HepG2 (cell line): ENCODE data around the gene PAIP2. TPM values are rescaled to one million over a fixed set of nuclear protein-coding genes. Genes with fewer than 3 reads are reported as not detected.

ENCODE experiments used
- ATAC-seq: fragments of 200-7000 bp; cut with Tn5 transposase; 3 replicates; pipeline ENCODE4 v1.9.1; 2020; ENCODE audit warnings: mild to moderate bottlenecking, moderate library complexity
- BruUV-seq: library from RNA; stranded (reverse); fragments of 400-500 nt; replicated peaks from 2 replicates; lab custom pipeline; 2021; lab: Mats Ljungman, UMichigan
- CTCF ChIA-PET: fragments of 300-600 bp; formaldehyde crosslinking; extraction: SDS; loops from one replicate; lab custom pipeline; 2021; ENCODE audit warnings: low total read pairs, inconsistent platforms, low intra/inter-chr PET ratio; lab: Yijun Ruan, JAX
- POLR2A ChIA-PET: fragments of 350-600 bp; sonication (Branson Sonifier 250); formaldehyde crosslinking; loops from one replicate; lab custom pipeline; 2020; ENCODE audit warnings: antibody characterized with exemption, inconsistent platforms; lab: Yijun Ruan, JAX
- DNase-seq: peaks from one replicate; pipeline ENCODE4 v3.0.0-alpha.2; 2015; ENCODE audit warnings: low spot score
- FAIRE-seq: peaks from 3 replicates; lab custom pipeline; 2011; peaks lifted over from hg19 to GRCh38; lab: Jason Lieb, UNC
- H2AFZ ChIP-seq: one replicate; pipeline ENCODE4 v1.6.1; 2011; ENCODE audit warnings: low read length, inconsistent platforms
- H3K27ac ChIP-seq: fragments of 300-600 bp; 3 replicates; pipeline ENCODE4 v1.8.0; 2011; ENCODE audit warnings: mixed run types, mild to moderate bottlenecking, mixed read lengths, low read length, inconsistent platforms; ENCODE audit not compliant: insufficient read depth; ENCODE audit errors: extremely low read length
- H3K27me3 ChIP-seq, 2 experiments: fragments of 200-600 bp in 1 of 2; 2 replicates in 1 of 2; 3 replicates in 1 of 2; pipeline versions ENCODE4 v1.6.0 to v1.8.0; 2011; ENCODE audit warnings: low read length in 2 of 2, mild to moderate bottlenecking in 2 of 2, moderate library complexity in 2 of 2, inconsistent platforms in 1 of 2; ENCODE audit not compliant: insufficient read depth in 2 of 2, control insufficient read depth in 1 of 2
- H3K36me3 ChIP-seq, 2 experiments: fragments of 200-600 bp in 1 of 2; replicated peaks in 1 of 2; 2 replicates in 1 of 2; 3 replicates in 1 of 2; pipeline versions ENCODE4 v1.5.1 to v1.8.0; 2011; ENCODE audit warnings: low read length in 2 of 2, inconsistent platforms in 1 of 2; ENCODE audit not compliant: insufficient read depth in 2 of 2, control insufficient read depth in 1 of 2
- H3K4me1 ChIP-seq: 2 replicates; pipeline ENCODE4 v1.5.1; 2012; ENCODE audit warnings: low read length, inconsistent platforms; ENCODE audit not compliant: insufficient read depth
- H3K4me2 ChIP-seq: 2 replicates; pipeline ENCODE4 v1.6.0; 2011; ENCODE audit warnings: low read depth, low read length, inconsistent platforms
- H3K4me3 ChIP-seq, 3 experiments: fragments of 200-600 bp in 1 of 3; sonication (generic), shearing (Covaris generic) in 1 of 3; replicated peaks in 1 of 3; 2 replicates each; pipeline ENCODE4 v1.5.1; 2011 to 2016; ENCODE audit warnings: low read length in 3 of 3, inconsistent platforms in 2 of 3, low read depth in 2 of 3, mild to moderate bottlenecking in 2 of 3, control low read depth in 1 of 3, mixed read lengths in 1 of 3; ENCODE audit not compliant: insufficient read depth in 1 of 3
- H3K79me2 ChIP-seq: one replicate; pipeline ENCODE4 v1.6.1; 2011; ENCODE audit warnings: low read length, inconsistent platforms; ENCODE audit not compliant: insufficient read depth
- H3K9ac ChIP-seq: 2 replicates; pipeline ENCODE4 v1.6.0; 2011; ENCODE audit warnings: mild to moderate bottlenecking, low read depth, low read length, inconsistent platforms; ENCODE audit not compliant: insufficient read depth
- H3K9me3 ChIP-seq: 2 replicates; pipeline ENCODE4 v1.5.1; 2012; ENCODE audit warnings: mild to moderate bottlenecking, low read length
- H4K20me1 ChIP-seq: 2 replicates; pipeline ENCODE4 v1.6.0; 2011; ENCODE audit warnings: inconsistent platforms, mild to moderate bottlenecking, low read length, moderate library complexity; ENCODE audit not compliant: insufficient read depth
- AHR ChIP-seq: IDR thresholded peaks from 2 replicates; pipeline ENCODE4 v1.6.1; 2018; ENCODE audit warnings: missing genetic modification reagents, missing compliant biosample characterization
- CEBPG ChIP-seq: IDR thresholded peaks from 2 replicates; pipeline ENCODE4 v1.6.1; 2016
- CREB1 ChIP-seq, 2 experiments: fragments of 450-650 bp in 1 of 2; IDR thresholded peaks; 2 replicates each; pipeline ENCODE4 v1.6.1; 2016 to 2017; ENCODE audit warnings: control low read depth in 1 of 2, mild to moderate bottlenecking in 1 of 2, missing compliant biosample characterization in 1 of 2, missing genetic modification characterization in 1 of 2
- GATA4 ChIP-seq: sonication (generic); IDR thresholded peaks from 2 replicates; pipeline ENCODE4 v1.6.1; 2016; ENCODE audit warnings: antibody characterized with exemption, low read depth, borderline replicate concordance
- KMT2B ChIP-seq: IDR thresholded peaks from 2 replicates; pipeline ENCODE4 v1.6.1; 2016; ENCODE audit warnings: missing genetic modification reagents, missing compliant biosample characterization
- PITX1 ChIP-seq: sonication (generic); formaldehyde crosslinking; IDR thresholded peaks from 2 replicates; pipeline ENCODE4 v1.5.1; 2020; ENCODE audit warnings: mild to moderate bottlenecking, missing genetic modification reagents
- RELA ChIP-seq: sonication (generic); formaldehyde crosslinking; IDR thresholded peaks from 2 replicates; pipeline ENCODE4 v1.4.0; 2020; ENCODE audit warnings: missing genetic modification reagents
- REXO4 ChIP-seq: sonication (generic); formaldehyde crosslinking; IDR thresholded peaks from 2 replicates; pipeline ENCODE4 v1.8.0; 2022; ENCODE audit warnings: missing genetic modification reagents, mild to moderate bottlenecking, borderline replicate concordance
- U2AF1 ChIP-seq: fragments of 200-400 bp; formaldehyde crosslinking; optimal IDR thresholded peaks from 2 replicates; pipeline ENCODE3; 2017; ENCODE audit warnings: mild to moderate bottlenecking, low read depth, low read length
- ZBTB3 ChIP-seq: sonication (generic); formaldehyde crosslinking; IDR thresholded peaks from 2 replicates; pipeline ENCODE4 v1.4.0; 2020; ENCODE audit warnings: low read depth, mild to moderate bottlenecking, moderate library complexity, missing genetic modification reagents, borderline replicate concordance
- ZC3H4 ChIP-seq: sonication (generic); formaldehyde crosslinking; IDR thresholded peaks from 2 replicates; pipeline ENCODE4 v1.4.0; 2020; ENCODE audit warnings: missing genetic modification reagents, borderline replicate concordance
- ZFP36 ChIP-seq: fragments of 150-350 bp; IDR thresholded peaks from 2 replicates; pipeline ENCODE4 v1.6.1; 2018; ENCODE audit warnings: borderline replicate concordance, low read length, low read depth; ENCODE audit not compliant: partially characterized antibody
- ZFP36L1 ChIP-seq: sonication (generic); formaldehyde crosslinking; IDR thresholded peaks from 2 replicates; pipeline ENCODE4 v1.8.0; 2022; ENCODE audit warnings: mild to moderate bottlenecking, missing genetic modification reagents, moderate library complexity
- ZIK1 ChIP-seq: sonication (generic); formaldehyde crosslinking; IDR thresholded peaks from 2 replicates; pipeline ENCODE4 v1.5.0; 2020; ENCODE audit warnings: mild to moderate bottlenecking, low read depth, missing genetic modification reagents, borderline replicate concordance
- ZNF335 ChIP-seq: sonication (generic); formaldehyde crosslinking; IDR thresholded peaks from 2 replicates; pipeline ENCODE4 v1.4.0; 2020; ENCODE audit warnings: missing genetic modification reagents
- ZNF652 ChIP-seq: IDR thresholded peaks from 2 replicates; pipeline ENCODE4 v1.6.1; 2016; ENCODE audit warnings: low read depth, borderline replicate concordance
- ZNF720 ChIP-seq: sonication (generic); formaldehyde crosslinking; IDR thresholded peaks from 2 replicates; pipeline ENCODE4 v1.4.0; 2020; ENCODE audit warnings: missing genetic modification reagents
- WGBS: methylation state at CpG from one replicate; pipeline ENCODE4 v1.1.6; 2017; ENCODE audit warnings: low lambda C conversion rate; 5-methylcytosine and 5-hydroxymethylcytosine counted together
- in situ Hi-C: cut with HindIII; loops from 2 replicates; pipeline ENCODE4 v1.10.0; 2017; ENCODE audit warnings: low pct_unique_long_range_greater_than_20kb; ENCODE audit not compliant: extremely low pct_ligation_motif_present
- intact Hi-C: fragments of 100-400 bp; cut with micrococcal nuclease; formaldehyde crosslinking; loops from one replicate; pipeline ENCODE4 v1.10.0; 2022; ENCODE audit not compliant: unreplicated experiment
- polyA plus RNA-seq, 8 experiments: library from polyadenylated mRNA; depleted of rRNA in 3 of 8; stranded (reverse) in 7 of 8; unstranded in 1 of 8; fragments of >200 nt; fragmentation: Illumina TruSeq in 4 of 8; extraction: Trizol in 4 of 8; gene quantifications; 2 replicates each; pipeline versions ENCODE4 v1.2.1 to v1.2.3, GENCODE V29; 2011 to 2016; ENCODE audit warnings: low read depth in 4 of 8, missing spikeins in 1 of 8, mixed read lengths in 1 of 8; ENCODE audit not compliant: insufficient read depth in 1 of 8
- total RNA-seq, 5 experiments: library from RNA; depleted of rRNA; stranded (reverse); fragments of >200 nt; fragmentation: Illumina TruSeq; extraction: Trizol; gene quantifications; 2 replicates each; pipeline ENCODE4 v1.2.3, GENCODE V29; 2016; ENCODE audit warnings: low read depth in 1 of 5
- TF ChIP-seq, protein P1 (sequence below): IDR thresholded peaks from 2 replicates; pipeline ENCODE4 v1.6.1; 2016; ENCODE audit warnings: low read depth, borderline replicate concordance
- TF ChIP-seq, protein P2 (sequence below): sonication (generic); formaldehyde crosslinking; IDR thresholded peaks from 2 replicates; pipeline ENCODE4 v1.4.0; 2020; ENCODE audit warnings: mild to moderate bottlenecking, low read depth, missing genetic modification reagents
- TF ChIP-seq, protein P3 (sequence below): sonication (generic); formaldehyde crosslinking; IDR thresholded peaks from 2 replicates; pipeline ENCODE4 v1.4.0; 2020; ENCODE audit warnings: mild to moderate bottlenecking, missing genetic modification reagents, borderline replicate concordance

Gene PAIP2
- total and polyA plus RNA-seq, 2 of the 13 experiments (the other 11 are each of a cell fraction or from before 2014, with no cell fraction given), result 61.5 to 76.3 TPM

DNA sequence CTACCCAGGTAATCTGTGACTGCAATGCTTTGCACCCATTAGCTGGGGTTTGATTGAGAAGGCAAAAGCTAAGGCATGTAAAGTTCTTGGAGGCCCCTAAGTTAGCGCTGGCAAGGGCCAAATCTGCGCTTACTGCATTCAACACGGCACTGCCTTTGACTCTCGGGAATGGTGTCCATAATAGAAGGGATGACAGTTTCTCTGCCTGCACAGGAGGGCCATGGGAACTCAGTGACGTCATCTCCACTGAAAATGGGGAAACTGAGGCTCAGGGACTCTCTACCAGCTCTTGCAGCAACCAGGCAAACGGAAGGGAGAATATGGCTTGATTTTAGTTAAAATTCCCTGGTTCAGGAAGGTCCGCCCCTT lies 61.7 kb downstream of the PAIP2 start (continued):
- TF ChIP-seq GATA4, result no peak
- TF ChIP-seq, protein P1, sequence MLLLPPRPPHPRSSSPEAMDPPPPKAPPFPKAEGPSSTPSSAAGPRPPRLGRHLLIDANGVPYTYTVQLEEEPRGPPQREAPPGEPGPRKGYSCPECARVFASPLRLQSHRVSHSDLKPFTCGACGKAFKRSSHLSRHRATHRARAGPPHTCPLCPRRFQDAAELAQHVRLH (CRISPR knock-in tag), result 0 out of 2 replicates have a peak, but pooled peaks have one; percentile 6
- TF ChIP-seq ZBTB3 (CRISPR knock-in tag), result no peak
- TF ChIP-seq ZNF652 (CRISPR knock-in tag), result no peak
- TF ChIP-seq, protein P2, sequence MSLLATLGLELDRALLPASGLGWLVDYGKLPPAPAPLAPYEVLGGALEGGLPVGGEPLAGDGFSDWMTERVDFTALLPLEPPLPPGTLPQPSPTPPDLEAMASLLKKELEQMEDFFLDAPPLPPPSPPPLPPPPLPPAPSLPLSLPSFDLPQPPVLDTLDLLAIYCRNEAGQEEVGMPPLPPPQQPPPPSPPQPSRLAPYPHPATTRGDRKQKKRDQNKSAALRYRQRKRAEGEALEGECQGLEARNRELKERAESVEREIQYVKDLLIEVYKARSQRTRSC, result no peak
- TF ChIP-seq ZNF335 (CRISPR knock-in tag), result no peak
- peak; percentile 97 for TF ChIP-seq CREB1 (IDR thresholded peaks at IDR 0.05)
- no peak for TF ChIP-seq CREB1 (CRISPR knock-in tag; IDR thresholded peaks at IDR 0.05)

DNA sequence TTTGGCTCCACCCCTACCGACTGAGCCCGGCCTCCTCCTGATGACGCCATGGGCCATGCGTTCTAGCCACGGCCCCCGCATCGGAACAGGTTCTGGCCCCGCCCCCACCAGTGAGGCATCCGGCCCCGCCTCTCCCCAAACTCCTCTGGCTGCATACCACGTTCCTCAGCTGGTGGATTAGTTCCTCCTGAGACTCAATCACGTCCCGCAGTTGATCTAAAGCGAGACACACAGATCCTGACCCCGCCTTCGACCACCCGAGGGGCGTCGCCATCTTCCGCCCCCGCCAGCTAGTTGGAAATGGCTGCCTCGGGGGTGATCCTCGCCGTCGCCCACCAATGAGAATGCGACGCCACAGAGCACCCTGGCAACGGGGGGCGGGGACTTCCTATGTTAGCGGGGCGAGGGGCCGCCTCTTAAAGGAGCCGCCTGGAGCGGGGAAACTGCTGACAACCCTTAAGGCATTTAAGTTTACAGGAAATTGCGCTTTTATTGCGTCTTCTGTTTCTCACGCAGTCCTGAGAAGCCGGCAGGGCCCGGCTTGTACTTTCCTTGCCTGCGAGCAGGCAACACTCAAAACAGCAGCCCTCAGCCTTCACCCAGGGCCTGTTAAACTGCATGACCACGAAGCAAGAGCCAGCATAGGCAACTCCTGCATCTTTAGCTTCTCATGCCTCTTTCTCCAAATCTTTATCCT lies 62.3 kb downstream of the PAIP2 start, which contains the start of gene SPATA24:
SPATA24 (minus strand) TSS at position 303 of the 697 bp plus-strand sequence; CDS start at position 274, 29 bp downstream.
- Histone ChIP-seq H3K79me2 (peaks cover 2% of the 10 kb centered on the region), H2AFZ (peak within 1 kb of the TSS; percentile 34), H3K27ac (peak within 1 kb of the TSS; percentile 78), H3K4me1 (peaks cover 52% of the 10 kb centered on the region), H3K27me3 (no peaks in the 10 kb centered on the region), H3K36me3 (no peaks in the 10 kb centered on the region; a peak in 2 of 5 replicates), H3K4me3 (peak within 1 kb of the TSS; percentile 59 to 77 (median 60)), H3K4me2 (peak within 1 kb of the TSS; percentile 99), H3K9ac (peak within 1 kb of the TSS; percentile 76), H4K20me1 (no peaks in the 10 kb centered on the region; the same call in 1 of the 2 replicates), H3K9me3 (no peaks in the 10 kb centered on the region)
- under 1% methylated on average over 27 of the region's 41 CpGs for WGBS
- DNase-seq (peak; percentile 89), FAIRE-seq (peak; percentile 72), ATAC-seq (peak; percentile 94)
- CTCF ChIA-PET, result no interaction called here
- POLR2A ChIA-PET, result interaction anchor here (0.7 to 1.4 kb wide), 8 partner anchors 9 to 99 kb away, joined by 3 to 8 read pairs (median 4); partner anchors contain the start of genes DNAJC18, PROB1 and SLC23A1
- in situ Hi-C loops, result no loop called here
- BruUV-seq, result no TSS peak
- intact Hi-C loops, result loop anchor here (2.0 kb wide), 1 partner anchor 19 kb away; no protein-coding TSS in a partner anchor
- TF ChIP-seq REXO4, result no peak
- 0 out of 2 replicates have a peak, but pooled peaks have one; percentile 29 for TF ChIP-seq ZIK1 (CRISPR knock-in tag)
- no peak for TF ChIP-seq ZNF720 (CRISPR knock-in tag)
- no peak for TF ChIP-seq KMT2B (CRISPR knock-in tag)
- TF ChIP-seq, protein P3, sequence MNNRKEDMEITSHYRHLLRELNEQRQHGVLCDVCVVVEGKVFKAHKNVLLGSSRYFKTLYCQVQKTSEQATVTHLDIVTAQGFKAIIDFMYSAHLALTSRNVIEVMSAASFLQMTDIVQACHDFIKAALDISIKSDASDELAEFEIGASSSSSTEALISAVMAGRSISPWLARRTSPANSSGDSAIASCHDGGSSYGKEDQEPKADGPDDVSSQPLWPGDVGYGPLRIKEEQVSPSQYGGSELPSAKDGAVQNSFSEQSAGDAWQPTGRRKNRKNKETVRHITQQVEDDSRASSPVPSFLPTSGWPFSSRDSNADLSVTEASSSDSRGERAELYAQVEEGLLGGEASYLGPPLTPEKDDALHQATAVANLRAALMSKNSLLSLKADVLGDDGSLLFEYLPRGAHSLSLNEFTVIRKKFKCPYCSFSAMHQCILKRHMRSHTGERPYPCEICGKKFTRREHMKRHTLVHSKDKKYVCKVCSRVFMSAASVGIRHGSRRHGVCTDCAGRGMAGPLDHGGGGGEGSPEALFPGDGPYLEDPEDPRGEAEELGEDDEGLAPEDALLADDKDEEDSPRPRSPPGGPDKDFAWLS (CRISPR knock-in tag), result no peak
- no peak for TF ChIP-seq ZFP36
- no peak for TF ChIP-seq CEBPG (CRISPR knock-in tag)
- TF ChIP-seq RELA (CRISPR knock-in tag), result no peak
- no peak for TF ChIP-seq U2AF1
- TF ChIP-seq ZFP36L1, result no peak
- TF ChIP-seq AHR (CRISPR knock-in tag), result no peak
- TF ChIP-seq PITX1 (CRISPR knock-in tag), result peak; percentile 53
- TF ChIP-seq ZC3H4, result no peak
